Right cardiac atrium (tissue), 5 donors: ENCODE results near the gene NGB. TPM values are rescaled to one million over a fixed set of nuclear protein-coding genes. Genes with fewer than 3 reads are reported as not detected.

ENCODE experiments used
- microRNA-seq, 2 donors: library from miRNA; unstranded; fragments of <30 nt; microRNA quantifications; one replicate each; pipeline ENCODE4 v1.2.0, GENCODE V29; 2020 to 2021
- polyA plus RNA-seq: library from polyadenylated mRNA; stranded (reverse); fragments of 200-250 nt; gene quantifications from one replicate; pipeline ENCODE4 v1.2.3, GENCODE V29; 2013
- total RNA-seq, 4 donors: library from RNA; stranded (reverse); fragmentation: NEBNext Ultra II Directional; extraction: Animal tissue kit (Norgen Biotek cat#: 25700); gene quantifications; one replicate each; pipeline ENCODE4 v1.2.1, GENCODE V29; 2021
- donor health status: healthy with polysubstance abuse.
- donor health status: DM: no; HTN: yes; CAD: no.
- donor health status: DM: no; HTN: no; CAD: no.
- donor health status: DM: no; HTN: yes; CAD: no; lungs with severe emphysema.
- donor health status: DM: yes; HTN: yes; CAD: no.

The NGB gene
- total and polyA plus RNA-seq, 5 donors = not detected

Small RNAs within 50 kb of the gene (microRNA-seq; reads per million reads assigned to microRNA genes)
- 0 reads per million in 2 donors for gene MIR1260A

Other genes with a start within 250 kb of the NGB start
- gene IRF2BPL, start 242.5 kb downstream of the NGB start, total RNA-seq = 10 to 100 TPM; 43.5 to 61.2 (median 51.5) TPM
- 22.0 TPM for gene IRF2BPL, start 242.5 kb downstream of the NGB start, polyA plus RNA-seq
- 10 to 100 TPM; 54.3 to 73.1 (median 65.9) TPM for gene CIPC, start 172.9 kb downstream of the NGB start, total RNA-seq
- 28.1 TPM for gene CIPC, start 172.9 kb downstream of the NGB start, polyA plus RNA-seq
- gene ZDHHC22, start 129.4 kb downstream of the NGB start, total RNA-seq = not detected
- gene ZDHHC22, start 129.4 kb downstream of the NGB start, polyA plus RNA-seq = not detected
- under 1 TPM in 3 of 4 donors, not detected in 1; 0.03 to 0.23 (median 0.14) TPM for gene TMEM63C, start 89.4 kb downstream of the NGB start, total RNA-seq
- gene TMEM63C, start 89.4 kb downstream of the NGB start, polyA plus RNA-seq = 0.11 TPM
- 10 to 100 TPM; 15.2 to 21.9 (median 17.9) TPM for gene POMT2, start 49.7 kb upstream of the NGB start, total RNA-seq
- gene POMT2, start 49.7 kb upstream of the NGB start, polyA plus RNA-seq = 8.3 TPM
- 1 to 10 TPM; 4.5 to 8.3 (median 5.8) TPM for gene GSTZ1, start 49.8 kb upstream of the NGB start, total RNA-seq
- 8.5 TPM for gene GSTZ1, start 49.8 kb upstream of the NGB start, polyA plus RNA-seq
- 1 to 10 TPM; 6.4 to 7.5 (median 6.7) TPM for gene TMED8, start 105.9 kb upstream of the NGB start, total RNA-seq
- gene TMED8, start 105.9 kb upstream of the NGB start, polyA plus RNA-seq = 2.4 TPM
- under 1 TPM in 3 of 4 donors, not detected in 1; 0.24 to 0.49 (median 0.39) TPM for gene SAMD15, start 106.2 kb upstream of the NGB start, total RNA-seq
- 0.07 TPM for gene SAMD15, start 106.2 kb upstream of the NGB start, polyA plus RNA-seq
- under 1 TPM in 2 of 4 donors, not detected in 2; 0.24 to 0.31 TPM for gene NOXRED1, start 152.3 kb upstream of the NGB start, total RNA-seq
- 0.09 TPM for gene NOXRED1, start 152.3 kb upstream of the NGB start, polyA plus RNA-seq
- 10 to 100 TPM; 10.6 to 14.7 (median 11.9) TPM for gene VIPAS39, start 186.4 kb upstream of the NGB start, total RNA-seq
- gene VIPAS39, start 186.4 kb upstream of the NGB start, polyA plus RNA-seq = 8.5 TPM
- 100 to 1,000 TPM; 115 to 211 (median 175) TPM for gene AHSA1, start 186.9 kb upstream of the NGB start, total RNA-seq
- 188 TPM for gene AHSA1, start 186.9 kb upstream of the NGB start, polyA plus RNA-seq
- gene ISM2, start 227.6 kb upstream of the NGB start, total RNA-seq = not detected
- not detected for gene ISM2, start 227.6 kb upstream of the NGB start, polyA plus RNA-seq